Thymus (tissue), 14 donors: ENCODE data around the gene CCDC6. TPM values are rescaled to one million over a fixed set of nuclear protein-coding genes. Genes with fewer than 3 reads are reported as not detected.
"Not testable (repeated sequence)": the region's sequence is repeated elsewhere in the genome, so short reads cannot be mapped to it uniquely, and the experiment has no call there.

Experiments used
- DNase-seq, 9 donors: peaks; one replicate each; pipeline ENCODE4 v3.0.0-alpha.2; 2013; ENCODE audit warnings: low spot score in 9 of 9, low read depth in 6 of 9, missing footprints in 1 of 9
- H3K27ac ChIP-seq, 2 donors: one replicate each; pipeline ENCODE4 v1.5.1; 2013; ENCODE audit warnings: control low read depth in 1 of 2, low read depth in 1 of 2, low read length in 1 of 2, mild to moderate bottlenecking in 1 of 2, moderate library complexity in 1 of 2
- H3K27me3 ChIP-seq, 2 donors: one replicate each; pipeline ENCODE4 v1.5.1; 2013; ENCODE audit warnings: low read length in 1 of 2; ENCODE audit not compliant: control insufficient read depth in 2 of 2, insufficient read depth in 1 of 2
- H3K36me3 ChIP-seq, 2 donors: one replicate each; pipeline ENCODE4 v1.5.1; 2013; ENCODE audit warnings: low read length in 1 of 2, mild to moderate bottlenecking in 1 of 2, moderate library complexity in 1 of 2; ENCODE audit not compliant: control insufficient read depth in 2 of 2, insufficient read depth in 2 of 2
- H3K4me1 ChIP-seq, 2 donors: one replicate each; pipeline ENCODE4 v1.5.1; 2013; ENCODE audit warnings: low read length in 2 of 2; ENCODE audit not compliant: control insufficient read depth in 2 of 2, insufficient read depth in 2 of 2
- H3K4me3 ChIP-seq, 2 donors: one replicate each; pipeline ENCODE4 v1.5.1; 2013; ENCODE audit warnings: low read length in 2 of 2, control low read depth in 1 of 2, mild to moderate bottlenecking in 1 of 2
- H3K9me3 ChIP-seq, 2 donors: one replicate each; pipeline ENCODE4 v1.5.1; 2013; ENCODE audit warnings: low read length in 1 of 2, mild to moderate bottlenecking in 1 of 2; ENCODE audit not compliant: control insufficient read depth in 2 of 2, insufficient read depth in 1 of 2
- WGBS: extraction: QIAGEN DNeasy Blood & Tissue Kit; methylation state at CpG from one replicate; pipeline ENCODE4 v1.1.7; 2013; 5-methylcytosine and 5-hydroxymethylcytosine counted together
- long read RNA-seq, 10 donors: transcript quantifications; one replicate each; lab custom pipeline, GENCODE V29; 2026
- polyA plus RNA-seq: library from polyadenylated mRNA; stranded (reverse); fragments of 200-250 nt; gene quantifications from one replicate; pipeline ENCODE4 v1.2.3, GENCODE V29; 2013
- total RNA-seq: library from RNA; stranded (reverse); fragments of 120-200 nt; gene quantifications from one replicate; pipeline ENCODE4 v1.2.4, GENCODE V29; 2013
- donor health status: healthy.

Gene CCDC6
- total RNA-seq (9.3 TPM), polyA plus RNA-seq (19.9 TPM)
- long read RNA-seq, donor 1, result 0 reads
- long read RNA-seq, donor 2, result 0 reads
- long read RNA-seq, donor 3, full-length matches to known transcripts, result 5 of 5 reads
- long read RNA-seq, donor 3, partial matches to known transcripts, result 0 of 5 reads
- long read RNA-seq, donor 3, other reads (novel, unspliced or antisense), result 0 of 5 reads
- long read RNA-seq, donor 4, full-length matches to known transcripts, result 1 of 1 reads
- long read RNA-seq, donor 4, partial matches to known transcripts, result 0 of 1 reads
- long read RNA-seq, donor 4, other reads (novel, unspliced or antisense), result 0 of 1 reads
- long read RNA-seq, donor 5, full-length matches to known transcripts, result 10 of 10 reads
- long read RNA-seq, donor 5, partial matches to known transcripts, result 0 of 10 reads
- long read RNA-seq, donor 5, other reads (novel, unspliced or antisense), result 0 of 10 reads
- long read RNA-seq, donor 6, full-length matches to known transcripts, result 7 of 7 reads
- long read RNA-seq, donor 6, partial matches to known transcripts, result 0 of 7 reads
- long read RNA-seq, donor 6, other reads (novel, unspliced or antisense), result 0 of 7 reads
- long read RNA-seq, donor 7, full-length matches to known transcripts, result 3 of 3 reads
- long read RNA-seq, donor 7, partial matches to known transcripts, result 0 of 3 reads
- long read RNA-seq, donor 7, other reads (novel, unspliced or antisense), result 0 of 3 reads
- long read RNA-seq, donor 8, full-length matches to known transcripts, result 5 of 10 reads
- long read RNA-seq, donor 8, partial matches to known transcripts, result 5 of 10 reads
- long read RNA-seq, donor 8, other reads (novel, unspliced or antisense), result 0 of 10 reads
- long read RNA-seq, donor 9, full-length matches to known transcripts, result 6 of 6 reads
- long read RNA-seq, donor 9, partial matches to known transcripts, result 0 of 6 reads
- long read RNA-seq, donor 9, other reads (novel, unspliced or antisense), result 0 of 6 reads
- long read RNA-seq, donor 10, full-length matches to known transcripts, result 9 of 9 reads
- long read RNA-seq, donor 10, partial matches to known transcripts, result 0 of 9 reads
- long read RNA-seq, donor 10, other reads (novel, unspliced or antisense), result 0 of 9 reads

DNA sequence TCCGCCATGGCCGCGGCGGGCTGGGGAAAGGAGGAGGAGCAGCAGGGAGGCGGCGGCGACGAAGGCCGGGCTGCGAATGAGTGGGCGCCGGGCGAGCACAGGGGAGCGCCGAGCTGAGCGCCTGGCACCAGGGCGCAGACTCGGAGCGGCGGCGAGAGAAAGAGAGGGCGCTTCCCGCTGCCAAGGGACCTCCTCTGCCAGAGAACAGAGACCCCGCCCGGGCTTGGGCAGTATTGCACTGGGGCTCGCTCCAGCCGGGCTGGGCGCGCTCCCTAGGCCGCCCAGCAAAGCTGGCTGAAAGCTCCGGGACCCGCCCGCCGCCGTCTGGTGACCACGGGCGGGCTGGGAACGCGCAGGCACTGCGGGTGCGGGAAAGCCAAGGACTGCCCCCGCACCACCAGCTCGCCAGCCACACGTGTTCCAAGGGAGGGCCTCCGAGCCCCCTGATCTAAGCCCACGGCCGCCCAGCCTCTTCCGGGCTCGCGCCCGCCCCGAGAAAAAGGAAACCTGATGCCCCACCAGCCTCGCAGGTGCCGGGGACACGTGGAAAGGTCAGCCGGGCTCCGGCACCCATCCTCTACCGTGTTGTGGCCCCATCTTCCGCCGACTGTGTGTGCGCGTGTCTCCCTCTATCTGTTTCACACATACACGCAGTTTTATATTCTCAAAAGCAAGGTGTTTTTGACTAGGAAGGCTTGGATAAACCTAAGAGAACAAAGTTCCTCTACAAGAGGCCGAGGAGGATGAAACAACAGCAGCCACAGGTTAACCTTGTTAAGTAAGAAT is at the start of gene CCDC6:
TSS of gene CCDC6 (minus strand) at position 140 of the 786 bp plus-strand sequence. CDS start at position 8, 132 bp downstream.
- Histone ChIP-seq H3K36me3 (peaks cover 0 to 3% of the 10 kb centered on the region in 2 donors), H3K4me3 (peak within 1 kb of the TSS; percentile 90), H3K27me3 (no peaks in the 10 kb centered on the region), H3K4me1 (peaks cover 18 to 23% of the 10 kb centered on the region in 2 donors), H3K27ac (peak within 1 kb of the TSS; percentile 95 to 97), H3K9me3 (no peaks in the 10 kb centered on the region)
- WGBS, result under 1% methylated on average over 64 of the region's 64 CpGs
- peak; percentile 71 to 96 (median 85) for DNase-seq

- DNase-seq, result no peak
- Histone ChIP-seq H3K27me3 (no peaks in the 10 kb centered on the region), H3K27ac (no peak overlapping the region), H3K36me3 (no peaks in the 10 kb centered on the region), H3K9me3 (no peaks in the 10 kb centered on the region), H3K4me1 (no peaks in the 10 kb centered on the region), H3K4me3 (no peak overlapping the region)
- 97% methylated on average over 3 of the region's 3 CpGs for WGBS
Observed at GRCh38 chr10:59954296-59954695, 47.9 kb upstream of the CCDC6 start.

GRCh38 chr10:59953711-59954110 is 47.4 kb upstream of the CCDC6 start:
- not testable (repeated sequence) for H3K27ac ChIP-seq, H3K4me3 ChIP-seq, H3K36me3 ChIP-seq, H3K27me3 ChIP-seq, DNase-seq, H3K4me1 ChIP-seq, H3K9me3 ChIP-seq
- 98% methylated on average over 2 of the region's 2 CpGs for WGBS

DNA sequence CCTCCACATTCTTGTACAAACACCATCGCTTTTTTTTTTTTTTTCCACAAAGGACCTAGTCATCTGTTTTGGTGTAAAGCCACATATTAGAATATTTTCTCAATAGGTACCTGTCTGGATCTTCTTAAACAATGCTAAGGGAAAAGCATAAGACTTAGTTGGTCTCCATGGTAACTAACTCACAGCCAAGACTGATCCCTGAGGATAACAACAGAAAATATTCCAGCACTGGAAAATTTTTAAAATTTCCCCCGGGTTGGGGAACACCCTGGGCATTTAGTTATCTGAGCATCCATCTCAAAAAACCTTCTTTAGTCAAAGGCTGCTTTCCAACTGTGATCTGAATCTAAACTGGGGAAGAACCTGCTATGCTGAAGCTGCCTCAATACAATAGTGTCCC is 43.7 kb upstream of the CCDC6 start:
- Histone ChIP-seq H3K27ac (no peak overlapping the region), H3K4me1 (no peaks in the 10 kb centered on the region), H3K36me3 (no peaks in the 10 kb centered on the region), H3K27me3 (no peaks in the 10 kb centered on the region), H3K9me3 (no peaks in the 10 kb centered on the region), H3K4me3 (no peak overlapping the region)
- WGBS, result 96% methylated on average over 2 of the region's 2 CpGs
- no peak for DNase-seq

DNA sequence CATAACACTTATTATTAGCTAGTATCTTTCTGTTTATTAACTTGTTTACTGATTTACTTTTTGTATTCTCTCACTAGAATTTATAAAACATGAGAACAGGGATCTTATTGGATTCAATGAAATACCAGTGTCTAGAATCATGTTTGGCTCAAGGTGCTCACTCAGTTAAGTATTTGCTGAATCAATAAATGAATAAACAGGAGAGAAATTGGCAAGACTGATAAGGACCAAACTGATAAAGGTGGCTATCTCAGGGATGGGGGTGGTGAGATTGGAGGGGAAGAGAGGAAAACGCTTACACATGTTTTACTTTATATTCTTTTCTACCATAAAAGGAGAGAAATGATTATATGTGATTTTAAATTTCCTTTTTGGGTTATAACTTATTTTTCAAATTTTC is 43.3 kb upstream of the CCDC6 start:
- H3K27ac ChIP-seq, result no peak overlapping the region
- H3K36me3 ChIP-seq, result no peaks in the 10 kb centered on the region
- H3K4me3 ChIP-seq, result no peak overlapping the region
- no peak for DNase-seq
- H3K27me3 ChIP-seq, result no peaks in the 10 kb centered on the region
- 98% methylated on average over 1 of the region's 1 CpG for WGBS
- no peaks in the 10 kb centered on the region for H3K4me1 ChIP-seq
- H3K9me3 ChIP-seq, result no peaks in the 10 kb centered on the region

DNA sequence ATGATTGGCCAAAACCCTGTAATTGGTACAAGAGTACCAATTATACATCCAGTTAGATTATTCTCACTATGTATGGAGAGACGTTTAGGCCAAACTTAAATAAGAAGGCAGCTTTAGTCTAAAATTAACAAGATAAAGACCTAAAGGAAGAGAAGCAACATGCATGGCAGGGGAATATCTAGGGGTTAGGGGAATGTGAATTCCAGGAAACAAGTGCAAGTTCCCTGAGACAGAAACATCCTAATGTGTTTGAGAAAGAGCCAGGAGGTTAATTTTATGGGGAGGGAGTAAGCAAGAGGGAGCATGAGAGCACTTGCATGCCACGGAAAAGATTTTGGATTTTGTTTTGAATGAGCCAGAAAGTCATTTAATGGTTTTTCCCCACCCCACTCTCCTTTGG is 39.6 kb upstream of the CCDC6 start:
- no peak overlapping the region for H3K27ac ChIP-seq
- H3K4me3 ChIP-seq, result no peak overlapping the region
- H3K27me3 ChIP-seq, result no peaks in the 10 kb centered on the region
- no peak for DNase-seq
- H3K9me3 ChIP-seq, result no peaks in the 10 kb centered on the region
- H3K36me3 ChIP-seq, result no peaks in the 10 kb centered on the region
- WGBS, result 92% methylated on average over 2 of the region's 2 CpGs
- H3K4me1 ChIP-seq, result no peaks in the 10 kb centered on the region

GRCh38 chr10:59945590-59945989 is 39.2 kb upstream of the CCDC6 start:
- Histone ChIP-seq H3K4me3 (no peak overlapping the region), H3K27ac (no peak overlapping the region), H3K36me3 (no peaks in the 10 kb centered on the region), H3K9me3 (no peaks in the 10 kb centered on the region), H3K4me1 (no peaks in the 10 kb centered on the region), H3K27me3 (no peaks in the 10 kb centered on the region)
- WGBS, result 94% methylated on average over 5 of the region's 5 CpGs
- DNase-seq, result no peak

GRCh38 chr10:59944339-59944935 is 38.1 kb upstream of the CCDC6 start:
- 94% methylated on average over 16 of the region's 16 CpGs for WGBS
- DNase-seq, result no peak
- Histone ChIP-seq H3K27ac (no peak overlapping the region), H3K9me3 (no peaks in the 10 kb centered on the region), H3K4me3 (no peak overlapping the region), H3K27me3 (no peaks in the 10 kb centered on the region), H3K4me1 (no peaks in the 10 kb centered on the region), H3K36me3 (no peaks in the 10 kb centered on the region)
